Dermis blood vessel endothelial cell (primary cell): ENCODE data around the gene RIC1. TPM values are rescaled to one million over a fixed set of nuclear protein-coding genes. Genes with fewer than 3 reads are reported as not detected.
A peak's percentile ranks its signal among the peaks of the same experiment; 100 is the strongest.
"Not testable (repeated sequence)": the region's sequence is repeated elsewhere in the genome, so short reads cannot be mapped to it uniquely, and the experiment has no call there.

Experiments used
- DNase-seq: peaks from one replicate; pipeline ENCODE4 v3.0.0; 2010
- total RNA-seq: library from RNA; depleted of rRNA; stranded (reverse); fragments of >200 nt; gene quantifications from 2 replicates; pipeline ENCODE4 v1.2.3, GENCODE V29; 2014

The RIC1 gene, protein sequence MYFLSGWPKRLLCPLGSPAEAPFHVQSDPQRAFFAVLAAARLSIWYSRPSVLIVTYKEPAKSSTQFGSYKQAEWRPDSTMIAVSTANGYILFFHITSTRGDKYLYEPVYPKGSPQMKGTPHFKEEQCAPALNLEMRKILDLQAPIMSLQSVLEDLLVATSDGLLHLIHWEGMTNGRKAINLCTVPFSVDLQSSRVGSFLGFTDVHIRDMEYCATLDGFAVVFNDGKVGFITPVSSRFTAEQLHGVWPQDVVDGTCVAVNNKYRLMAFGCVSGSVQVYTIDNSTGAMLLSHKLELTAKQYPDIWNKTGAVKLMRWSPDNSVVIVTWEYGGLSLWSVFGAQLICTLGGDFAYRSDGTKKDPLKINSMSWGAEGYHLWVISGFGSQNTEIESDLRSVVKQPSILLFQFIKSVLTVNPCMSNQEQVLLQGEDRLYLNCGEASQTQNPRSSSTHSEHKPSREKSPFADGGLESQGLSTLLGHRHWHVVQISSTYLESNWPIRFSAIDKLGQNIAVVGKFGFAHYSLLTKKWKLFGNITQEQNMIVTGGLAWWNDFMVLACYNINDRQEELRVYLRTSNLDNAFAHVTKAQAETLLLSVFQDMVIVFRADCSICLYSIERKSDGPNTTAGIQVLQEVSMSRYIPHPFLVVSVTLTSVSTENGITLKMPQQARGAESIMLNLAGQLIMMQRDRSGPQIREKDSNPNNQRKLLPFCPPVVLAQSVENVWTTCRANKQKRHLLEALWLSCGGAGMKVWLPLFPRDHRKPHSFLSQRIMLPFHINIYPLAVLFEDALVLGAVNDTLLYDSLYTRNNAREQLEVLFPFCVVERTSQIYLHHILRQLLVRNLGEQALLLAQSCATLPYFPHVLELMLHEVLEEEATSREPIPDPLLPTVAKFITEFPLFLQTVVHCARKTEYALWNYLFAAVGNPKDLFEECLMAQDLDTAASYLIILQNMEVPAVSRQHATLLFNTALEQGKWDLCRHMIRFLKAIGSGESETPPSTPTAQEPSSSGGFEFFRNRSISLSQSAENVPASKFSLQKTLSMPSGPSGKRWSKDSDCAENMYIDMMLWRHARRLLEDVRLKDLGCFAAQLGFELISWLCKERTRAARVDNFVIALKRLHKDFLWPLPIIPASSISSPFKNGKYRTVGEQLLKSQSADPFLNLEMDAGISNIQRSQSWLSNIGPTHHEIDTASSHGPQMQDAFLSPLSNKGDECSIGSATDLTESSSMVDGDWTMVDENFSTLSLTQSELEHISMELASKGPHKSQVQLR (N-terminal part only)
- 34.2 and 35.8 TPM in 2 replicates for total RNA-seq

DNA sequence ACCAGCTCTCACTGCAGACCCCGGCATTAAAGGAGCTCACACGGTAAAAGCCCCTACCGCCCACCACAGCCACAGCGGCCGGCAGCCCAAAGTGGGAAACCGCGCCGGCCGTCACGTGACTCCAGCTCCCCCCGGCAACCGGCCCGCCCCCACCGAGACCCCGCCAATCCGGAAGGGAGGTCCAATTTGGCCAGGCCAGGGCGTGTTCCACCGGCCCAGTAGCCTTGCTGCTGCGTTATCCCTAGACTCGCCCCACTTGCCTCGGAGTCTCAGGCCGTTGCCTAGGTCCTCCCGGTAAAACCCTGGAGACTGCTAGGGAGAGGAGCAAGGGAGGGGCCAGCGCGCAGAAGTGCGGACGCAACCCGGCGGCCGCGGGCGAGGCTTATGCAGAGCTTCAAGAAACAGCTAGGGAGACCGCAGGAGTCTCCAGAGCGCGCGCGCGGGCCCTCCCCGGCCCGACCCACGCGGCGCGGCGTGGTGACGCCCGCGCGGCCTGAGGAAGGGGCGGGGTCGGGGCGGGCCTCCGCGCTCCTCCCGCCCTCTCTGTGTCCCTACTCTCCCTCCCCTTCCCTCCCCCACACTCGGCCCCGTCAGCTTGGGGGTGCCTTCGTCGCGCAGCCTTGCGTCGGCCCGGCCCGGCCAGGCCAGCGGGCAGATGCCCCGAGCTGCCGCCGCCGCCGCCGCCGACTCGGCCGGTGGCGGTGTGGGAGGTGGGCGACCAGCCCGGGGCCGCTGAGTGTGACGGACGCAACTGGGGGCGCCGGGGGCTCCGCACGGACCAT lies at the start of gene RIC1:
RIC1 (plus strand) TSS at position 578 of the 782 bp plus-strand sequence; CDS start at position 781, 203 bp downstream.
- DNase-seq = peak; percentile 94

DNA sequence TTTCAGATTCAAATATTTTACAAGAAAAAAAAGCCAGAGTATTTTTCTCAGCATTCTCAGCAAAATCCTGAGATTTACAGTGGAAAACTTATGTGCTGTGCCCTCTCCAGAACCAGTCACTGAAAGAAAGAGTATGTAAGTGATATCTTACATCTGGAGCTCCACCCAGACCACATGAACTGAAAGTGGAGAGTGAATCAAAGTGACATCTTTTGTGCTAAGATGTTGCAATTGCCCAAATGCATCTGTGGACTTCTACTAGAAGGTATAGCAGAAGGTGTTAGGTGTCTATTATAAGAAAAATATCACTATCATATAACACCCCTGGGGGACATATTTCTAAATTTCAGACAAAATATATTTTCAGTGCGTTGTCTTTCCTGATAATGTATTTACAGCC lies 49.0 kb upstream of the RIC1 start:
- DNase-seq = no peak

DNA sequence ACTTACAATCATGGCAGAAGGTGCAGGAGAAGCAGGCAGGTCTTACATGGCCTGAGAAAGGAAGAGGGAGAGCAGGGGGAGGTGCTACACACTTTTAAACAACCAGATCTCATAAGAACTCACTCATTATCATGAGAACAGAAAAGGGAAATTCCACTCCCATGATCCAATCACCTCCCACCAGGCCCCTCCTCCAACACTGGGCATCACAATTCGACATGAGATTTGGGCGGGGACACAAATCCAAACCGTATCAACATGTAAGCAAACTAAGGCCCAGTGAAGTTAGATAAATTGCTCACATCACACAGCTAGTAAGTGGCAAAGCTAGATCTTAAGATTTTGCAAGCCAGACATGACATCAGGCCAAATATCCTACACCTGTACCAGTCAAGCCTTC lies 48.3 kb upstream of the RIC1 start:
- DNase-seq = no peak

DNA sequence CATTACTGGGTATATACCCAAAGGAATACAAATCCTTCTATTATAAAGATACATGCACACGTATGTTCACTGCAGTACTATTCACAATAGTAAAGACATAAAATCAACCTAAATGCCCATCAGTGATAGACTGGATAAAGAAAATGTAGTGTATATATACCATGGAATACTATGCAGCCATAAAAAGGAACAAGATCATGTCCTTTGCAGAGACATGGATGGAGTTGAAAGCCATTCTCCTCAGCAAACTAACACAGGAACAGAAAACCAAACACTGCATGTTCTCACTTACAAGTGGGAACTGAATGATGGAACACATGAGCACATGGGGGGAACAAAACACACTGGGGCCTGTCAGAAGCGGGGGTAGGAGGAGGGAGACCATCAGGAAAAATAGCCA lies 47.2 kb upstream of the RIC1 start:
- DNase-seq = not testable (repeated sequence)

DNA sequence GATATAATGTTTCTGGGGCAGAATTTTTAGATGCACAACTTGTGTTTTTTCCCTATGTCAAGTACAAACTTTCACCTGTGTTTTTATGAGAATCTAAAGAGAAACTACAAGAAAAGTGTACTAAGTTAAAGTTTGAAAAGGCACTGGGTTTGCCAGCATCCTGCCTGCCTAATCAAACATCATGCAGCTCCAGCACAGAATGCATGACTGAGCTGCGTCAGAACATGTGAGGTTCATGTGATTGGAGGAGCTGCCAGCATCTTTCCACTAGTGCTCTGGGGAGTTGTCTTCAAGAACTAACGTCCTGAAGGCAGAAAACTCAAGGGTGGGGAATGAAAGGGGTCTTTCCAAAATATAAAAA lies 46.1 kb upstream of the RIC1 start:
- peak; percentile 80 for DNase-seq

DNA sequence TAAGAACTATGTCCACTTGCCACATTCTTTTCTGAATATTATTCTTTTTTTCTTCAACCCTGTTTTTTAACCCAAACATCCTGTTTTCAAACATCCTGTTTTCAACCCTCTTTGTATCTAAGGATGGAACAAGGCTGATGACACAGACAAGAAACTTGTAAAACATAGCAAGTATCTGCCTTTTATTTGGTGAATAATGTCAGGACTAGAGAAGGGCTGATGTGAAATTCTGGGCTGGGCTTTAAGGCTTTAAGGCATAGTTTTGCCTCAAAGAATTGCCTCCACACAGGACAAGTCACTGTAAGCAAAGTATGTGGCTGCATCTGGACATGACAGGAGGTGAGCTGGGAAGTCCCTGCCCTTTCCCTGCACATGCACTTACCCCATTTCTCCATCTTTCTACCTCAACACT lies 42.5 kb upstream of the RIC1 start:
- DNase-seq = no peak

DNA sequence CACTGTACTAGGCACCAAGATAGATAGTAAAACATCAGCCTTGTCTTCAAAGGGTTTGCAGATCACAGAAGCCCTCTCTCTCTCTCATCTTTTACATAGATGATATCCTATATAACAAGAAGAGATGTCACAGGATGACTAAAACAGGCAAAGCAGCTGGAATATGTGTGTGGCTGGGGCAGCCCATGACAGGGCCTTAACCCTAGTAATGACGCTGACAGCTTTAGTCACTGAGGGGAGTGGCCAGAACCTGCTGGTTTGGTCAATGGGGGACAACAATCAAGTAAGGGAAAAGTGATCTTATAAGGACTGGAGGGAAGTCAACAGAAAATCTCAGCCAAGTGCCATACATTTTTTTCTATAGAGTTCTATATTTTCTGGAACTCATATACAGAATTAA lies 41.9 kb upstream of the RIC1 start:
- peak; percentile 41 for DNase-seq

DNA sequence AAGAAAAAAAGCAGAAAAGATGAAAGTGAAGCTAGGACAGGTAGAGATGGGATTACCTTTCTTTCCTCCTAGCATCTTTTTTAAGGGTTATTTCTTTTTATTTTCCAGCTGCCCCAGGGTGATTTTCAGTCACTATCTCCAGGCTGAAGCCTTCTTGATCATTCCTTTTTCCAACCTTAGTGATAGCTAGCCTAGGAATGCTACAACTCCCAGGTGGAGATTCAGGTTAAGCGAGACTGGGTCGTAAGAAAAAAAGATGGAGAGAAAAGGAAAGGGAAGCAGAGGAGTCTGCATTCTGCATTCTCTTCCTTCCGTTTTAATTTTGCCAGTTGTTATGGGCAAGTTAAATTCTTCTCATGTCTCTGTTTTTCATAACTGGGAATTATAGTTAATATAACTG lies 36.7 kb upstream of the RIC1 start:
- DNase-seq = no peak

DNA sequence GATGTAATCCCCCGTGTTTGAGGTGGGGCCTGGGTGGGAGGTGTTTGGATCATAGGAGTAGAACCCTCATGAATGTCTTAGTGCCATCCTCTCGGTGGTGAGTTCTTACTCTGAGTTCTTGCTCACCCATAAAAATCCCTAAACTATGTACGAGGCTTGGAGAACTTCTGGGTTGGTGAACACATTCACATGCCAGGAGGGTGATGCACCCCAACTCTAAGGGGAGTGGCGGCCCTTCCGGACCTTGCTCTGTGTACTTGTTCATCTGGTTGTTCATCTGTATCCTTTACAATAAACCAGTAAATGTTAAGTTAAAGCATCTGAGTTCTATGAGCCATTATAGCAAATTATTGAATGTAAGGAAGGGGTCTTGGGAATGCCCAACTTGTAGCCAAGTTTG lies 36.0 kb upstream of the RIC1 start:
- no peak for DNase-seq

DNA sequence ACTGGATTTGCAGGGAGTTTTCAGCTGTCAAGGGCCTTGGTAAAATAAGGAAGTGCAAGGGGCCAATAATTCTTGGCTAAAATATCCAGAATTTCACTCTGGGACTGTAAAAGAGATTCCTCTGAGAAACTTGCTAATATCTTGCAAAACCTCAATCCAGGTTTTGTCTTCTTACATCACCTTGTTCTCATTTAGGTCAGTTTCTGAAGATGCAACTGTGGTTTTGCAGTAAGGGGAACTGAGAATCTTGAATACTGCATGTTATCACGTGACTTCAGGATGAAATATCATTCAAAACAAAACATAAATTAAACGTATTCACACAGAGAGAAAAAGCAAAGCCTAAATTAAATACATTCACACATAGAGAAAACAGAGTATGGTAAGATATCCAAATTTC lies 35.0 kb upstream of the RIC1 start:
- no peak for DNase-seq

DNA sequence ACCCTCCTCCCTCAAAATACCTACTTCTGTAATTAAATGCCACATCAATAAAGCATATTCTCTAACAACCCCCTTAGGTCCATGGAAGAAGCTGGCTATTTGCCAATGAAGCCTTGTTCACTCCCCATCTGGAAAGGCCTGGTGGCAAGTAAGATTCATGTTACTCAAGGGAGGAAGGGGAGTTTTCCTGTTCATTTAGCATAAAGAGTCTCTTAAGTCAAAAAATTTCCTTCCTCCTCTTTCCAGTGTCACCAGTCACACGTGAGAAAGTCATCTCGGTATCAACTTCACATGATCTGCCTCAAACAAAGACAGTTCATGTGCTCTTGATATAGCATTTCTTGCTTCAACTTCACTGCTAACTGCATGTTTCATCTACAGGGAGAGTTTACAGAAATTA lies 32.7 kb upstream of the RIC1 start:
- peak; percentile 73 for DNase-seq

DNA sequence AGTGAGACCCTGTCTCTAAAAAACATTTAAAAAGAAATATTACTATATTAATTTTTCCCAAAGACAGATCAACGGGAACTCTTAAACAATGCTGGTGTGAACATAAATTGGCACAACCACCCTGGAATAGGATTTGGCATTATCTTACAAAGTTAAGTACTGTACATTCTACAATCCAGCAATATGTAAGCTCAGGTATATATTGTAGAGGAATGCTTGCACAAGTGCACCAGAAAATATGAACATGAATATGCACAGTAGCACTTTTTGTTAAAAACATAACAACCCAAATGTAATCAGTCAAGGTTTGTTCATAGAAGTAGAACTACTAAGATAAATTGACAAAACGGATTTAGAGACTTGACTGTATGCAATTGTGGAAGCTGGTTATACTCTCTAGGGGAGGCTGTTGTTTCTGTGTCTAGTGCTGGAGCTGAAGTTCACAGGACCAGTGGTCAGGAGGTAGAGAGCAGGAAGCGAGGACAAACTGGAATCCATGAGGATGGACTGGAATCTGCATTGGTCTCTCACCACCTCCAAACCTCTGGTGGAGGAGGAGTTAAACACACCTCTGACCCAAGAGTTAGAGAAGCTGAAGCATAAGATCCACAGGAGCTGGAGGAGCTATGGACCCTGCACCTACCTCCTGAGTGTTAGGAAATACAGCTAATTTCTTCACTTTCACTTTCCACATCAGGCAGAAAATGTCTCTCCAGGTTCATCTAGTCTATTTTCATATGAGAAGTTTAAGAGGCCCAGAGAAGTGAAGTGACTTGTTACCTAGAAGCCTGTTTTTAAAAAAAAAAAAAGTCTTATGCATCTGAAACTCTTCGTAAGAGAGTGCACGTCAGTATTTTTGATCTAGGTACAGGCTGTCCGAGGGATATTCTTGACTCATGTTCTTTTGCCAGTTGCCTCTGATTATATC lies 20.3 kb upstream of the RIC1 start:
- peak; percentile 51 for DNase-seq

DNA sequence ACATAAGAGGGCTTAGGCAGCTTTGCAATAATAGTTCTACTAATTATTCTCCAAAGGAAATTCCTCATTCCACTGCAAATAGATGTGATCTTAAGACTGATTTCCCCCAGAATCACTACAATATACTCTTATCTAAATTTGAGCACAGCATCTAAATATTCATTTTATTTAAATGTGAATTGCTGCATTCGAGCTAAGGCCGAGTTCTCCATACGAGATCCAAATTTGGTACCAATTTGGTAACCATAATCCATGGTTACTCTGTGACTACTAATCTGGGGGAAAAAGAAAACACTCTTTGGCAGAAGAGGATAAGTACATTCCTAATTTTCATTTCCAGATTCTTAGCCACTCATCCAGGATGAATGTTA lies 19.7 kb upstream of the RIC1 start:
- DNase-seq = no peak

DNA sequence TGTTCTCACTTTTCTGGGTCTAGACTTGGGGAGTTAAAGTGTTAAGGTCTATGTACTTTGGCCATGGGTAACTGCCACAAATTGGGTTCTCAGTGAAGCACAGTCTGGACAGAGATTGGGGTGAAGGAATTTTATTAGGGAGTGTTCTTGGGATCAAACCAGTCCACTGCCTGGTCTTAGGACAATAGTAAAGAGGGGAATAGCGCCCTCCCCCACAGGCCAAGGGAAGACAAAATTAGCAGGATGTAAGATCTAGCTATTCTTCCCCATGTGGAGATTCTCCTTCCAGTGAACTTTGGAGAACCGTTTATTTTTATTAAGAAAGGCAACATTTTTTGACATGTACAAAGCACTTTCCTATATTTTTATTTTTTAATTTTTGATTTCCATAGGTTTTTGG lies 18.4 kb upstream of the RIC1 start:
- no peak for DNase-seq

DNA sequence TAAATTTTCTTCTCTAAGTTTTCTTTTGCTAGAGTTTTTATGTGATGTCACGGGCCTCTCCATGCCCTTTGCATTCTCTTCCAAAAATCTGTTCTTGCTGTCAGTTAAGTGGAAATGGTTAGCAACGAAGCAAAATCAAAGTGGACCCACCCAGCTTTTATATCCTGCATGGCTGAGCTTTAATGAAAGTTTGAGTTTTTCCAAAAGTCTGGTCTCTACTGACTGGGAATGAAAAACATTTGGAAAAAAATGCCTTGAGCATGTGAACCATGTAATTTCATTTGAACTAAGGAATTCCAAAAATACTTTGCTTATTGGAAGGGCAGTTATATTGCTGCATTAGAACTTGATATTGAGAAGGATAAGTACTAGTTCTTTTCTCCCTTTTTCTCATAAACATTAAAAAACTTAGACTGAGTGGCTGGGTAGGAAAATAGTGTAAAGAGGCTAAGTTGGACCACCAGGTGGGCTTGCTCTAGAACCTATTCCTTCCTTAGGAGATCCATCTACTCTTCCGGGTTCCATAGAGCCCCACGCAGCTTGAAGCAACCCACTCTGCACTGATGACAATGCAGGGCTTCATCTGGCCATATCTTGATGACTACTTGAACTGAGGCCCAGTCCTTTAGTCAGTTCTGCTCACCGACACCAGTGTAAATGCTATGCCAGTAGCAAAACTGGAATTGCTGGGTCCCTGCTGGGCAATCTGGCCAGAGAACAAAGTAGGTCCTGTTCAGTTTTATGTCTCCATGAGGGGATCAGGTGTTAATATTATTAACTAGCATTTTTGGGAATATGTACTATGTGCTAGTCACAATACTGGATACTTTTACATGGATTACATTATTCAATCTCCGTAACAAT lies 17.4 kb upstream of the RIC1 start:
- DNase-seq = no peak

DNA sequence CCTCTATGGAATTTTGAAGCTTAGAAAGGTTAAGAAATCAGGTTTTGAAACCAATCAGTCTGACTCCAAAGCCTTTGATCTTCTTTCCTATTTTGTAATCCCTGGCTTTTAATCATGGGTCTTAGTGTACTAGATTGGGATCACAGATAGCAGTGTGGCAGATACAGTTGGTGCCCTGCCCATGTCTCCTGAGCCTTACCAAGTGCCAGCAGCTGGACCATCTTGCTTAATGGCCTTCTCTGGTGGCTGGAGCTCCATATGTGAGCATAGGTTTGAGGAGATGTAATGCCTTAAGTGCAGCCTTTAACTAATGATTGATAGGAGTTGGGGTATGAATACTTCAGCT lies 16.7 kb upstream of the RIC1 start:
- DNase-seq = no peak

DNA sequence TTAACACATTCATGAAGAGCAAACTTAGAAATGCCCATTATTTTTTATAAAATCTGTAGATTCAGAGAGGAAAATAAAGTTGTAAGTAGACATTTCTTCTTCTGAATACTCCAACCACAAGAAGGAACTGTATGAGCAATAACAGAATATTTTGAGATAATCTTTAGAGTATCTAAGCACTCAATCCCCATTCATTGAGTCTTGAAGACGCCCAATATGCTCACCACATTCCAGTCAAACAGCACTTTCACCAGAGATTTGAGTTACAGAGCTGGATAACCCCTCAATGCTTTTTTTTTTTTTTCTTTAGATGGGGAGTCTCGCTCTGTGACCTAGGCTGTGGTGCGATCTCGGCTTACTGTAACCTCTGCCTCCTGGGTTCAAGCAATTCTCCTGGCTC lies 14.7 kb upstream of the RIC1 start:
- DNase-seq = no peak

DNA sequence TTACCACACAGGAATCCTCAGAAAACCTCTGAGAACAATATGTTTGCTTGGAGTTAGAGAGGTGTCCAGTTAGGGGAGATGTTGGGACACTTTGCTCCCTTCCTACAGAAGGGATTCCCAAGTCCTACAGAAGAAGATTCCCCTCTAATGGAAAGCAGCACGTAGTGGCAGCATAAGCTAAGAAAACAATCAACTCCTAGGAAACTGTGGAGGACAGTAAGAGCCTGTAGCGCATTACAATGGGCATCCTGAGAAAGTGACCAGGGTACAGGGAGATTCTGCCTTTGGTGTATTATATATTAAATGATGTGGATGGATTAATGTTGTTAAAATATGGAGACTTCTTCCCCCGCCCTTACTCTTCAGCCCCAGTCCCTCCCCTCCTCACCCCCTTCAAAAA lies 13.9 kb upstream of the RIC1 start:
- DNase-seq = no peak

DNA sequence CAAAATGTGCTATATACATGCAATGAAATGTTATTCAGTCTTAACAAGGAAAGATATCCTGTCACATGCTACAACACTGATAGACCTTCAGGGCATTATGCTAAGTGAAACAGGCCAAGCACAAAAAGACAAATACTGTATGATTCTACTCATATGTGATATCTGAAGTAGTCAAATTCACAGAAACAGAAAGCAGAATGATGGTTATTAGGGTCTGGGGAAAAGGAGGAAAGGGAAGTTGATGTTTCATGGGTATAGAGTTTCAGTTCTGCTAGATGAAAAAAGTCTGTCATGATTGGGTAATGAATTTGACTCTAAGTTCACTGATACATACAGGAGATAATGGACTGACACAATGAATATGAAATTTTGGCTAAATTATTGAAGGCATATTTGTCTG lies 11.2 kb upstream of the RIC1 start:
- no peak for DNase-seq

DNA sequence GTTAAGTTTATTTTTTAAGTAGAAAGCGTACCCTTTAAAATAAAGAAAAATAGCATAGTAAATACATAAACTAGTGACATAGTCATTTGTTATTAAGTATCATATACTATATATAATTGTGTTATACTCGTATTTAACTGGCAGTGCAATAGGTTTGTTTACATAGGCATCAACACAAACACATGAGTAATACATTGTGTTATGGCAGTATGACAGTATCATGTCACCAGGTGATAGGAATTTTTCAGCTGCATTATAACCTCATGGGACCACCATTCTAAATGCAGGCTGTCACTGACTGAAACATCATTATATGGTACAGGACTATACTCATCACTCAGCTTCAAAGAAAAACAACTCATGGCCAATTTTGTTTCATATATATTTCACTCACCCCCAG lies 8.4 kb upstream of the RIC1 start:
- DNase-seq = no peak
